Activated T-cell treated with anti-CD3 and anti-CD28 coated beads for 1 hour (primary cell): ENCODE measurements around the gene SRPK2.
"Not testable (repeated sequence)": the region's sequence is repeated elsewhere in the genome, so short reads cannot be mapped to it uniquely, and the experiment has no call there.

ENCODE experiments used
- DNase-seq: peaks from one replicate; pipeline ENCODE4 v3.0.0-alpha.2; 2020; ENCODE audit warnings: low read depth

The SRPK2 gene

DNA sequence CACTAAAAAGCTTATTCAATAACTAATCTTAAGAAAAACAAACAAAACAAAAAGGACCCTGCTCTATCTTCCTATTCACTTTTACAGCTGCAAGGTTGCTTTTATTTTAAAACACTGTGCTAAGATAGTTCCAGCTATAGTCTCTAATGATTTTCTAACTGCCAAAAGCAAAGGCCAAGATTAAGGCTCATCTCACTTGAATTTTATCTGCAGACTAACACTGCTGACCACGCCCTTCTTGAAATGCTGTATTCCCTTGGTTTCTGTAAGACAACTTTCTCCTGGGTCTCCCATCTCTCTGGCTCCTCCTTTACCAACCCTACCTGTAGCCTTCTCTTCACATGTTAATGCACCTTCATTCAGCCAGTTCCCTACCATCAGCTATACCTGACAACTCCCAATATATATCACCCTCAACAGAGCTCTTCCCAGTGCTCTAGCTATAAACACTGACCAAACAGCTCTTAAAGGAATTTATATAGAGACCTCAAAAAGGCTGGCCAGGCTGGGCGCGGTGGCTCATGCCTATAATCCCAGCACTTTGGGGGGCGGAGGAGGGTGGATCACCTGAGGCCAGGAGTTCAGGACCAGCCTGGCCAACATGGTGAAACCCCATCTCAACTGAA is 11.7 kb downstream of the SRPK2 start:
- DNase-seq, result no peak

DNA sequence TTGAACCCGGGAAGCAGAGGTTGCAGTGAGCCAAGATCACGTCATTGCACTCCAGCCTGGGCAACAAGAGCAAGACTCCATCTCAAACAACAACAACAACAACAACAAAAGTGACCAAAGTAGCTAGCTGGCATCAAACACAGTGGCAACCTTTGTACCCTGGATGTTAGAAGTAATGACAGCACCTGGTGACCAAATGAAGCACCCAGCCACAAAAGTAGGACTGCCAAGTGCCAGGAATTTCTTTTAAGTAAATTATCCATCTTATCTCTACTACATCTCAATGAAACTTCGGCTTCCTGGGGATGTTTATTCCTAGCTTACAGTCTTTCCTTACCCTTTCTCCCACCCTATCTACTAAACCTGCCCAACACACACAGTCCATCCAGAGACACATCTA is 18.8 kb downstream of the SRPK2 start:
- no peak for DNase-seq

DNA sequence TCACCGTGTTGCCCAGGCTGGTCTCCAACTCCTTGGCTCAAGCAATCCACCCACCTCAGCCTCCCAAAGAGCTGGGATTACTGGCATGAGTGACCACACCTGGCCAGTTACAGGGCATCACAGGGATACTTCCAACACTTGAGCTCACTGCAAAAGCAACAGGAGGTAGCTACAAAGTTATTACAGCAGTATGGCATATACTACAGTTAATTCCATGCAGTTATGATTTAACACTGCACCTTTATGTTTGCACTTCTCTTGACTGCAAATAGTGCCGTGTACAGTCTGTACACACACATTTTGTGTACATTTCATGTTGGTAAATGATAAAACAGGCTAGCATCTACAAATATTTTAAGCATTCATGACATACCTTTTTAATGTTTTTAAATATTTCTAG is 21.3 kb downstream of the SRPK2 start:
- DNase-seq, result no peak

DNA sequence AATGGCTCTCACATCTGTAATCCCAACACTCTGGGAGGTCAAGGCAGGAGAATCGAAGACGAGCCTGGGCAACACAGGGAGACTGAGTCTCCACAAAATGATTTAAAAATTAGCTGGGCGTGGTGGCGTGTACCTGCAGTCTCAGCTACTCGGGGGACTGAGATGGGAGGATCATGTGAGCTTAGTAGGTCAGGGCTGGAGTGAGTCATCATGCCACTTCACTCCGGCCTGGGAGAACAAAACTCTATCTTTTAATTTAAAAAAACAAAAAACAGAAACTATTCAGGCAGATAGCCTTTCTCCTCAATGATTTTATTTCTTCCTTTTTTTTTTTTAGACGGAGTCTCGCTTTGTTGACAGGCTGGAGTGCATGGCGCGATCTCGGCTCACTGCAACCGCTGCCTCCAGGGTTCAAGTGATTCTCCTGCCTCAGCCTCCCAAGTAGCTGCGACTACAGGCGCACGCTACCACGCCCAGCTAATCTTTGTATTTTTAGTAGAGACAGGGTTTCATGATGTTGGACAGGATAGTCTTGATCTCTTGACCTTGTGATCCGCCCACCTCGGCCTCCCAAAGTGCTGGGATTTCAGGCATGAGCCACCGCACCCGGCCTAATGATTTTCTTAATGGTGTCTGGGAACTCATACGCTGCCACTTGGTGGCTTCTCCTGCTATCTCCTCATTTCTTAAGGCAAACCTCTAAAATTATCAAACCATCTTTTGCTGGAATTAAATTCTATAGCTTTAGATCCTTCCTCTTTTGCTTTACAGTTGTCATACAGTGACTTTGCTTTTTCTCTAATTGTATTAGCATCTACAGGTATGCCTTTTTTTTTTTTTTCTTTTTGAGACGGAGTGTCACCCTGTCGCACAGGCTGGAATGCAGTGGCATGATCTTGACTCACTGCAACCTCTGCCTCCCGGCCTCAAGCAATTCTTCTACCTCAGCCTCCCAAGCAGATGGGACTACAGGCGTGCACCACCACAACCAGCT is 22.9 kb downstream of the SRPK2 start:
- DNase-seq, result no peak

DNA sequence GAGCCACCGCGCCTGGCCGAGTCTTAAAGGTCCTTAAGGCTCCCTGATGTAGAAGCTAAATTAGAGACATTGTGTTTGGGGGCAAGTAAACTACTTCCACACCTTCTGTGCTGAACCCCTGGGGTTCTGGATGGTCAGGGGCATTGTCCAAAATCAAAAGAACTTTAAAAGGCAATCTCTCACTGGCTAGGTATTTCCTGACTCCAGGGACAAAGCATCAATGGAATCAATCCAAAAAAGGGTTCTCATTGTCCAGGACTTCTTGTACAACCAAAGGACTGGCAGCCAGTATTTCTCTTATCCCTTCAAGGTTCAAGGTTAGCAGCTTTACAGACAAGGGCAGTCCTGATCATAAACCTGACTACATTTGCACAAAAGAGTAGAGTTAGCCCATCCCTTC is 24.0 kb downstream of the SRPK2 start:
- DNase-seq, result no peak

DNA sequence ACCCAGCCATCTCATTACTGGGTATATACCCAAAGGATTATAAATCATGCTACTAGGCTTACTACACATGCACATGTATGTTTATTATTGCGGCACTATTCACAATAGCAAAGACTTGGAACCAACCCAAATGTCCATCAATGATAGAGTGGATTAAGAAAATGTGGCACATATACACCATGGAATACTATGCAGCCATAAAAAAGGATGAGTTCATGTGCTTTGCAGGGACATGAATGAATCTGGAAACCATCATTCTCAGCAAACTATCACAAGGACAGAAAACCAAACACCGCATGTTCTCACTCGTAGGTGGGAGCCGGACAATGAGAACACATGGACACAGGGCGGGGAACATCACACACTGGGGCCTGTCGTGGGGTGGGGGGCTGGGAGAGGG is 25.1 kb downstream of the SRPK2 start:
- DNase-seq, result not testable (repeated sequence)

DNA sequence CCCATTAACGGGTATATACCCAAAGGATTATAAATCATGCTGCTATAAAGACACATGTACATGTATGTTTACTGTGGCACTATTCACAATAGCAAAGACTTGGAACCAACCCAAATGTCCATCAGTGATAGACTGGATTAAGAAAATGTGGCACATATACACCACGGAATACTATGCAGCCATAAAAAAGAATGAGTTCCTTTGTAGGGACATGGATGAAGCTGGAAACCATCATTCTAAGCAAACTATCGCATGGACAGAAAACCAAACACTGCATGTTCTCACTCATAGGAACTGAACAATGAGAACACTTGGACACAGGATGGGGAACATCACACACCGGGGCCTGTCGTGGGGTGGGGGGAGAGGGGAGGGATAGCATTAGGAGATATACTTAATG is 26.0 kb downstream of the SRPK2 start:
- DNase-seq, result not testable (repeated sequence)

DNA sequence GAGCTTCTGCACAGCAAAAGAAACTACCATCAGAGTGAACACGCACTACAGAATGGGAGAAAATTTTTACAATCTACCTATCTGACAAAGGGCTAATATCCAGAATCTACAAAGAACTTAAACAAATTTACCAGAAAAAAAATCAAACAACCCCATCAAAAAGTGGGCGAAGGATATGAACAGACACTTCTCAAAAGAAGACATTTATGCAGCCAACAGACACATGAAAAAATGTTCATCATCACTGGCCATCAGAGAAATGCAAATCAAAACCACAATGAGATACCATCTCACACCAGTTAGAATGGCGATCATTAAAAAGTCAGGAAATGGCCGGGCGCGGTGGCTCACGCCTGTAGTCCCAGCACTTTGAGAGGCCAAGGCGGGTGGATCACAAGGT is 26.7 kb downstream of the SRPK2 start:
- not testable (repeated sequence) for DNase-seq

DNA sequence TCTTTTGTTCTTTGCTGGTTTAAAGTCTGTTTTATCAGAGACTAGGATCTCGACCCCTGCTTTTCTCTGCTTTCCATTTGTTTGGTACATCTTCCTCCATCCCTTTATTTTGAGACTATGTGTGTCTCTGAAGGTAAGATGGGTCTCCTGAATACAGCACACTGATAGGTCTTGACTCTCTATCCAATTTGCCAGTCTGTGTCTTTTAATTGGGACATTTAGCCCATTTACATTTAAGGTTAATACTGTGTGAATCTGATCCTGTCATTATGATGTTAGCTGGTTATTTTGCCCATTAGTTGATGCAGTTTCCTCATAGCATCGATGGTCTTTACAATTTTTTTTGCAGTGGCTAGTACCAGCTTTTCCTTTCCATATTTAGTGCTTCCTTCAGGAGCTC is 28.6 kb downstream of the SRPK2 start:
- DNase-seq, result not testable (repeated sequence)

DNA sequence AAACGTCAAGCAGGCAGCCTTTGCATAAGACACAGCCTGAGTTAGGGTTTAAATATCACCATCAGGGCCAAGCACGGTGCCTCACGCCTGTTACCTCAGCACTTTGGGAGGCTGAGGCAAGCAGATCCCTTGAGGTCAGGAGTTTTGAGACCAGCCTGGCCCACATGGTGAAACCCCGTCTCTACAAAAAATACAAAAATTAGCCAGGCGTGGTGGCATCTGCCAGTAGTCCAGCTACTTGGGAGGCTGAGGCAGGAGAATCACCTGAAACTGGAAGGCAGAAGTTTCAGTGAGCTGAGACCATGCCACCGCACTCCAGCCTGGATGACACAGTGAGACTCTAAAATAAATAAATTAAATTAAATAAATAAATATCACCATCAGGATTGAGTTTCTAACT is 33.0 kb downstream of the SRPK2 start:
- DNase-seq, result no peak

DNA sequence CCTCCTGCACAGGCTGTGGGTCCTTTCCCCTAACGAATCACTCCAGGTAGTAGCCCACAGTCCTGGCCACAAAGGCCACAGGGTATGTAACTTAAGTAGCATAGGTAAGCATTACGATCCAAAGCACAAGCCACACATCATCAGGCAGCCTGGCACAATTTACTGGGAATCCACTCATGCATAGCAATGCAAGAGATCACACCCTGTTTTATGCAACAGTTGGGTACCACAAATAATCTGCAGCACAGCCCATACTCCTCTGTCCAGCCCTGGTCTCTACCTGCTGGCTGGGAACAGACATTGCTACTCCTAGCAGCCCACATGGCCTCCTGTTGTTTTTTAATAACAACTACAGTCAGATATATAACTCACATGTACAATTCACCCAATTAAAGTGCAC is 34.3 kb downstream of the SRPK2 start:
- no peak for DNase-seq

DNA sequence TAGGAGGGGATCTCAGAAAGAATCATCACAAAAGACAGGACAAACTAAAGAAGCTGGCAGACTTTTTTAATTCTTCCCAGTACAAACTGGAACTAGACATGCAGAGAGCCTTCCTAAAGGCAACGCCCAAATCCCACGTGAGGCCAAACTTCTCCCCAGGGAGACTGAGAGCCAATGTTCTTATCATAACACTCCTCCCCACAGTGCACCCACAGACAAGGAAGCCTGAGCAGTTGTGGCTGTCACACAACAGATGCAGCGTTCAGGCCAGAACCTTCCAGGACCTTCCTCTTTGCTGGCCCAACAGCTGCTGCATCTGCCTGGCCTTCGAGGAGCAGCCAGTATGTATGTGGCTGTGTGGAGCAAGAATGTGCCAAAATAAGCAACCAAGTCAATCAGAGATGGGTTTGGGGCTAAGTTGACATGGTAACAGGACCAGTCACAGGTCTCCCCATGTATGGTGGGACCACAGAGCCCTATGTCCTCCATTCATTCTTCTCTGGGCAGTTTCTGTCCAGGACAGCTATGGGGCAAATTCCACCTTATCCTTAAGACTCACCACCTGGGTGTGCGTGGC is 34.9 kb downstream of the SRPK2 start:
- no peak for DNase-seq

DNA sequence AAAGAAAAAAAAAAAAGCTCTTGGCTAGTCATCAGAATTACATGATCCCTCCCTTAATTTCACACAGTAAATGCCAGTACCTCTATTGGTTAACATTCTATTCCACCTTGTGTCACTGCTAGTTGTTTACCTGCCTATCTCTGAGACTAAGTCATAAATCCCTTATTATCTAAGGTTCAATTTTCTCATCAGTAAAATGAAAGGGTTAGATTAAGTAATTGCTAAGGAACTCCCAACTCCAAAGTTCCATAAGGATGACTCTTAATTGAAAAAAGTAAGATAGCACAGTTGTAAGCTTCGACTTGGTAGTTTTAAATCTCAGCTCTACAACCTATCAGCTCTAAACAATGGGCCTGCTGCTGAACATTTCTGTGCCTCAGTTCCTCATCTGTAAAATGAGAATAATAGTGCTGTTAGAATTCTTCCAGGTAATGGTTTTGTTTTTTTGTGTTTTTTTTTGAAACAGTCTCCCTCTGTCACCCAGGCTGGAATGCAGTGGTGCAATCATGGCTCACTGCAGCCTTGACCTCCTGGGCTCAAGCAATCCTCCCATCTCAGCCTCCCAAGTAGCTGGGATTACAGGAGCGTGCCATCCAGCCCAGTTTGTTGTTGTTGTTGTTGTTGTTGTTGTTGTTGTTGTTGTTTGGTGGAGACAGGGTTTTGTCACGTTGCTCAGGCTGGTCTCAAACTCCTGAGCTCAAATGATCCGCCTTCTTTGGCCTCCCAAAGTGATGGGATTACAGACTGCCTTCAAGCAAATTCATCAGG is 35.6 kb downstream of the SRPK2 start:
- DNase-seq, result no peak

DNA sequence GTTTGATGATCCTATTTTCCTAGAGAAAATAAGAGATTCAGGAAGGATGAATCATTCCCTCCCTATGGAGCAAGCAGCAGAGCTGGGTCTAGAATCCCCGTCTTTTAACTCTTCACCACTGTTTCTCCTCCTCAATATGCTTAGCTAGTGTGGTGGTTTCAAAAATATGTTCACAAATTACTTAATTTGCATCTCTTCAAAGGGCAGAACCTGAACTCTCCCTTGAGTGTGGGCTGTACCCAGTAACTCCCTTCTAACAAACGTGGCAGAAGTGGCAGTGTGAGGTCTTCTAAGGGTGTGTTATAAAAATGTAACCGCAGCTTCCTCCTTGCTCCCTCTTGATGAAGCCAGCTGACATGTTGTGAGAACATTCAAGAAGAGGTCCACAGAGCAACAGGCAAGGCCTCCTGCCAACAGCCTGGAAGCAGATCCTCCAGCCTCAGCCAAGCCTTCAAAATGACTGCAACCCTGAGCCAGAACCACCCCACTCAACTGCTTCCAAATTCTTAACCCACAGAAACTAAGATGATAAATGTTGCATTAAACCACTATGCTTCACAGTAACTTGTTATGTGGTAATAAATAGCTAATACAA is 36.6 kb downstream of the SRPK2 start:
- no peak for DNase-seq

DNA sequence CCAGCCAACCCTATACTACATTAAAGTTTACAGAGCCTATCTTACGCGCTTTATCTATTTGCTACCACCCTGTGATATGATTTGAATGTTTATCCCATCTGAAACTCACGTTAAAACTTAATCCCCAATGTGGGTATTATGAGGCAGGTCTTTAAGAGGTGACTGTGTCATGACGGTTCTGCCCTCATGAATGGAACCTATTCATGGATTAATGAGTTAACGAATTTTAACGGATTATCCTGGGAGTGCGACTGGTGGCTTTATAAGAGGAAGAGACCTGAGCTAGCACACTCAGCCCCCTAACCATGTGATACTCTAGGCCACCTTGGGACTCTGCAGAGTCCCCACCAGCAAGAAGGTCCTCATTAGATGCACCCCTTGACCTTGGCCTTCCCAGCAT is 37.8 kb downstream of the SRPK2 start:
- DNase-seq, result no peak

DNA sequence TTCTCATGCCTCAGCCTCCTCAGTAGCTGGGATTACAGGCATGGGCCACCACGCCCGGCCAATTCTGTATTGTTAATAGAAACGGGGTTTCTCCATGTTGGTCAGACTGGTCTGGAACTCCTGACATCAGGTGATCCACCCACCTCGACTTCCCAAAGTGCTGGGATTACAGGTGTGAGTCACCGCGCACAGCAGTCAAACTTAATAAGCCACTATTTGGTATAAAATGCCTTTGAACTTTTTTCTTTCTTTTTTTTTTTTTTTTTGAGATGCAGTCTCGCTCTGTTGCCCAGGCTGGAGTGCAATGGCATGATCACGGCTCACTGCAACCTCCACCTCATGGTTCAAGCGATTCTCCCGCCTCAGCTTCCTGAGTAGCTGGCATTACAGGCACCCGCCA is 40.5 kb downstream of the SRPK2 start:
- DNase-seq, result not testable (repeated sequence)

DNA sequence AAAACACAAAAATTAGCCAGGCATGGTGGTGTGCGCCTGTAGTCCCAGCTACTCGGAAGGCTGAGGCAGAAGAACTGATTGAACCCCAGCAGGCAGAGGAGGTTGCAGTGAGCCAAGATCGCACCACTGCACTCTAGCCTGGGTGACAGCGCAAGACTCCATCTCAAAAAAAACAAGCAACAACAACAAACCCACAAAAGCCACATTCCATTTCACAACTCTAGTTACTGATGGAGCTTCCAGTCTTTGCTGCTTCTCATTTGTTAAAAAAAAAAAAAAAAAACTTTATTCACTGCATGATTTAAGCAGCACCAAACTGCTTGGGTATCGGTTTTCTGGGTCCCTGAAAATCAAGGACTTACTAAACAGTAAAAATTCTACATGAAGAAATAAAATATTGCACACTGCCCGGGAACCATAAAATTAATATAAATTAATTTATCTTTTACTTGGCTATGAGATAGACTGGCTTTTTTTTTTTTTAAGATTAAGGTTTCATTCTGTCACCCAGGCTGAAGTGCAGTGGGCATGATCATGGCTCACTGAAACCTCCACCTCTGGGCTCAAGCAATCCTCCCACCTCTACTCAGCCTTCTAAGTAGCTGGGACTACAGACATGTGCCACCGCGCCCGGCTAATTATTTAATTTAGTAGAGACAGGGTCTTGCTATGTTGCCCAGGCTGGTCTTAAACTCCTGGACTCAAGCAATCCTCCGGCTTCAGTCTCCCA is 42.0 kb downstream of the SRPK2 start:
- no peak for DNase-seq

DNA sequence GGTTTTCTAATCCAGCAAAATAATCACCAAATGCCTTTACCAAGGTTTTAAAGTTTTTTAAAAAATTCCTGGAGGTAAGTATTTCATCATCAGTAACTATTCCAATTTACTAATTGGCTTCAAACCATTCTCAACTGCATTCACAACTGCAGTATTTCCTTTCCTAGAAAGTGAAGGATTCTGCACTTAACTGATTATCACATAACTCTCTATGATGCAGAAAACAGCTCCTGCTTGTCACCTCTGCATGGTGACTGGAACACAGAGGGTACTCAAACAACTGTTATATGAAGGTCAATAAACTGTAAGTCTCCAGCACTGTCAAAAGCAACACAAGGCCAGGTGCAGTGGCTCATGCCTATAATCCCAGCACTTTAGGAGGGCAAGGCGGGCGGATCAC is 42.6 kb downstream of the SRPK2 start:
- DNase-seq, result no peak

DNA sequence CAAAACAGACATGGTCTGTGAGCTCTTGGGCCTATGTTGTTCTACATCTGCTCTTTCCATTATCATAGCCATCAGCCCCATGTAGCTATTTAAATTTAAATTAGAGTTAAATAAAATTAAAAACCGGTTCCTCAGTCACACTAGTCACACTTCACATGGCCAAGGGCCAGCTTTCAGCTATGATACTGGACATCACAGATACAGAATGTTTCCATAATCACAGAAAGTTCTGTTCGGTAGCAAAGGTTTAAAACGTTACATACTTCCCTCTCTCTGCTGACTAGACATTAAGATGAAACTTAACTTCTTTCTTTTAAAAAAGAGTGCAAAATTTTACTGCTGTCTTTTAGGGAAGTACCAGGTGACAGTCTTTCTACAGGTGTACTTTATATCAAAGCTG is 43.0 kb downstream of the SRPK2 start:
- no peak for DNase-seq

DNA sequence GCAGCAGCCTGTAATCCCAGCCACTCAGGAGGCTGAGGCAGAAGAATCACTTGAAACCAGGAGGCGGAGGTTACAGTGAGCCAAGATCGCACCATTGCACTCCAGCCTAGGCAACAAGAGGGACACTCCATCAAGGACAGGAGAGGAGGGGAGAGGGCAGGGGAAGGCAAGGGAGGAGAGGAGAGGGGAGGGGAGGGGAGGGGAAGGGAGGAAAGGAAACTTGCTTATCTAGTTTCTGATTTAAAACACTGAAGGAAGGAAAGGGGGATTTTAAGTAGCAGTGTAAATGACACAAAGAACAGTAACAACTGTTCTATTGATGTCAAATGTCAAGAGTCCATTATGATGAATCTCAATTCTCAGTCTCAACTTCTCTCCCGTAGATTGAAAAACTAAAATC is 43.7 kb downstream of the SRPK2 start:
- no peak for DNase-seq
